Measurements from ENCODE around the gene NLRP5. TPM values are rescaled to one million over a fixed set of nuclear protein-coding genes. Genes with fewer than 3 reads are reported as not detected.
"Not testable (repeated sequence)": the region's sequence is repeated elsewhere in the genome, so short reads cannot be mapped to it uniquely, and the experiment has no call there.

Gene NLRP5
- total RNA-seq: not detected
- long read RNA-seq, donor 1: 0 reads
- long read RNA-seq, donor 2: 0 reads

- DNase-seq (peak in 1 of 3 donors; percentile 24), ATAC-seq (no peak)
- Histone ChIP-seq H3K9me3 (no peaks in the 10 kb centered on the region), H3K4me3 (no peak within 1 kb of the TSS), H3K36me3 (ENCODE audit: low read depth) (no peaks in the 10 kb centered on the region), H3K4me1 (ENCODE audit: low read depth) (no peaks in the 10 kb centered on the region)
- intact Hi-C loops (cut with DNase I, micrococcal nuclease): no loop called here
- TF ChIP-seq CTCF (IDR thresholded peaks at IDR 0.05): no peak
Observed at GRCh38 chr19:55986487-55986886, at the start of gene NLRP5. NLRP5 (plus strand) TSS chr19:55986775.

- Histone ChIP-seq H3K4me1 (ENCODE audit: low read depth) (no peaks in the 10 kb centered on the region), H3K36me3 (ENCODE audit: low read depth) (no peaks in the 10 kb centered on the region), H3K4me3 (no peak overlapping the region), H3K9me3 (no peaks in the 10 kb centered on the region)
- intact Hi-C loops (cut with DNase I, micrococcal nuclease): no loop called here
- TF ChIP-seq CTCF (IDR thresholded peaks at IDR 0.05): no peak
- ATAC-seq (no peak), DNase-seq (no peak)
Observed at GRCh38 chr19:55939206-55939605, 47.4 kb upstream of the NLRP5 start.

GRCh38 chr19:55940306-55940705 is 46.3 kb upstream of the NLRP5 start:
- intact Hi-C loops (cut with DNase I, micrococcal nuclease): no loop called here
- no peak for ATAC-seq
- TF ChIP-seq CTCF (IDR thresholded peaks at IDR 0.05): no peak

GRCh38 chr19:55947532-55947931 is 39.0 kb upstream of the NLRP5 start, which contains the start of gene NLRP8:
NLRP8 (plus strand) TSS chr19:55947832.
- intact Hi-C loops (cut with DNase I, micrococcal nuclease): no loop called here
- no peaks in the 10 kb centered on the region for H3K9me3 ChIP-seq
- no peaks in the 10 kb centered on the region for H3K4me1 ChIP-seq (ENCODE audit: low read depth)
- H3K36me3 ChIP-seq (ENCODE audit: low read depth): no peaks in the 10 kb centered on the region
- no peak for ATAC-seq
- H3K4me3 ChIP-seq: no peak within 1 kb of the TSS
- no peak for DNase-seq
- no peak for TF ChIP-seq CTCF (IDR thresholded peaks at IDR 0.05)

More at GRCh38 chr19:55940306-55940705, 46.3 kb upstream of the NLRP5 start:
- no peaks in the 10 kb centered on the region for H3K9me3 ChIP-seq
- DNase-seq: no peak
- H3K36me3 ChIP-seq (ENCODE audit: low read depth): no peaks in the 10 kb centered on the region
- no peaks in the 10 kb centered on the region for H3K4me1 ChIP-seq (ENCODE audit: low read depth)
- no peak overlapping the region for H3K4me3 ChIP-seq

- H3K4me1 ChIP-seq (ENCODE audit: low read depth); H3K9me3 ChIP-seq; H3K4me3 ChIP-seq; ATAC-seq; DNase-seq; H3K36me3 ChIP-seq (ENCODE audit: low read depth); intact Hi-C loops (cut with DNase I, micrococcal nuclease): not testable (repeated sequence)
Observed at GRCh38 chr19:55950566-55950965, 36.0 kb upstream of the NLRP5 start.

GRCh38 chr19:55956431-55956830 is 30.1 kb upstream of the NLRP5 start:
- intact Hi-C loops (cut with DNase I, micrococcal nuclease): no loop called here
- no peak for ATAC-seq
- Histone ChIP-seq H3K36me3 (ENCODE audit: low read depth) (no peaks in the 10 kb centered on the region), H3K4me1 (ENCODE audit: low read depth) (no peaks in the 10 kb centered on the region), H3K9me3 (no peaks in the 10 kb centered on the region), H3K4me3 (no peak overlapping the region)
- no peak for TF ChIP-seq CTCF (IDR thresholded peaks at IDR 0.05)
- DNase-seq: no peak
